RWPE1 (cell line): Measurements from ENCODE around the gene CFTR.

Experiments used
- CTCF ChIA-PET: fragments of 350-600 bp; sonication (Branson Sonifier 250); formaldehyde crosslinking; extraction: SDS; loops from one replicate; lab custom pipeline; 2021; lab: Yijun Ruan, JAX
- POLR2A ChIA-PET: fragments of 400-600 bp; formaldehyde crosslinking; extraction: SDS; loops from one replicate; lab custom pipeline; 2020; ENCODE audit warnings: antibody characterized with exemption; ENCODE audit not compliant: low non-redundant PET; lab: Yijun Ruan, JAX
- DNase-seq: peaks from one replicate; pipeline ENCODE4 v3.0.0; 2012; ENCODE audit warnings: low spot score
- H3K27ac ChIP-seq: fragments of 450-650 bp; 2 replicates; pipeline ENCODE4 v1.5.1; 2017
- CTCF ChIP-seq: fragments of 450-650 bp; conservative IDR thresholded peaks from 2 replicates; pipeline ENCODE4 v1.5.1; 2017; ENCODE audit warnings: low read depth, mild to moderate bottlenecking

Gene CFTR

GRCh38 chr7:117716707-117717299 lies 237.0 kb downstream of the CFTR start:
- ChIA-PET CTCF (interaction anchor here (0.7 kb wide), 1 partner anchor 56 kb away, joined by 6 read pairs; no protein-coding TSS in a partner anchor), POLR2A (no interaction called here)
- no peak overlapping the region for H3K27ac ChIP-seq
- DNase-seq, result no peak
- no peak for TF ChIP-seq CTCF

- POLR2A ChIA-PET, result no interaction called here
- no peak for DNase-seq
- TF ChIP-seq CTCF, result no peak
- no peak overlapping the region for H3K27ac ChIP-seq
- CTCF ChIA-PET, result interaction anchor here (0.6 kb wide), 1 partner anchor 436 kb away, joined by 9 read pairs; no protein-coding TSS in a partner anchor
Measured at GRCh38 chr7:117717357-117717756, 237.5 kb downstream of the CFTR start.
